Upper lobe of left lung (tissue), 6 donors: ENCODE results near the gene SEPTIN7. TPM values are rescaled to one million over a fixed set of nuclear protein-coding genes. Genes with fewer than 3 reads are reported as not detected.

Source experiments
- ATAC-seq, 2 donors: fragments of 200-7000 bp; cut with Tn5 transposase; one replicate each; pipeline ENCODE4 v1.9.1; 2022; ENCODE audit warnings: mild to moderate bottlenecking in 2 of 2, moderate library complexity in 2 of 2; ENCODE audit not compliant: low FRiP score in 2 of 2
- DNase-seq, 2 donors: peaks; one replicate each; pipeline ENCODE4 v3.0.0-alpha.2; 2019 to 2020
- H3K27ac ChIP-seq, 4 donors: fragments of 200-600 bp; sonication (generic); one replicate each; pipeline ENCODE4 v1.5.1; 2016 to 2019
- H3K27me3 ChIP-seq, 4 donors: fragments of 200-600 bp; sonication (generic); one replicate each; pipeline ENCODE4 v1.5.1; 2017 to 2019
- H3K36me3 ChIP-seq, 4 donors: fragments of 200-600 bp; sonication (generic); one replicate each; pipeline ENCODE4 v1.5.1; 2016 to 2019
- H3K4me1 ChIP-seq, 4 donors: fragments of 200-600 bp; sonication (generic); one replicate each; pipeline ENCODE4 v1.5.1; 2018 to 2019
- H3K4me3 ChIP-seq, 4 donors: fragments of 200-600 bp; sonication (generic); one replicate each; pipeline ENCODE4 v1.5.1; 2017 to 2019; ENCODE audit warnings: mild to moderate bottlenecking in 2 of 4, moderate library complexity in 1 of 4
- H3K9me3 ChIP-seq, 4 donors: fragments of 200-600 bp; sonication (generic); one replicate each; pipeline ENCODE4 v1.5.1; 2018 to 2019
- EP300 ChIP-seq, 4 donors: sonication (generic); formaldehyde crosslinking; IDR thresholded peaks; one replicate each; pipeline ENCODE4 v1.5.1; 2017; ENCODE audit warnings: antibody characterized with exemption in 4 of 4, control low read depth in 2 of 4
- POLR2A ChIP-seq, 4 donors: fragments of 450-650 bp; IDR thresholded peaks; one replicate each; pipeline ENCODE4 v1.5.1; 2016 to 2017; ENCODE audit warnings: antibody characterized with exemption in 4 of 4, mild to moderate bottlenecking in 2 of 4
- POLR2AphosphoS5 ChIP-seq, 2 donors: sonication (generic); formaldehyde crosslinking; IDR thresholded peaks; one replicate each; pipeline ENCODE4 v1.5.1; 2017; ENCODE audit warnings: antibody characterized with exemption in 2 of 2
- WGBS, 2 donors: methylation state at CpG; one replicate each; pipeline ENCODE4 v1.1.5; 2017 to 2018; 5-methylcytosine and 5-hydroxymethylcytosine counted together
- total RNA-seq, 6 donors: library from RNA; depleted of rRNA in 4 of 6; stranded (reverse); fragments of >200 nt in 4 of 6; gene quantifications; one replicate each; pipeline versions ENCODE4 v1.1.0 to v1.2.1, GENCODE V29; 2016 to 2021
- TF ChIP-seq, protein P1 (sequence below), 6 experiments: fragments of 450-650 bp in 4 of 6; fragments of 200-600 bp in 2 of 6; sonication (generic) in 2 of 6; IDR thresholded peaks; one replicate each; pipeline ENCODE4 v1.5.1; 2016 to 2019; ENCODE audit warnings: antibody characterized with exemption in 6 of 6
- donor health status: DM: no; HTN: no; CAD: no; lungs with moderate emphysema.
- donor health status: DM: no; HTN: yes; CAD: no; lungs with severe emphysema.

Gene SEPTIN7
- total RNA-seq, result 100 to 1,000 TPM in 5 of 6 donors, 10 to 100 TPM in 1; 47.1 to 215 (median 142) TPM

DNA sequence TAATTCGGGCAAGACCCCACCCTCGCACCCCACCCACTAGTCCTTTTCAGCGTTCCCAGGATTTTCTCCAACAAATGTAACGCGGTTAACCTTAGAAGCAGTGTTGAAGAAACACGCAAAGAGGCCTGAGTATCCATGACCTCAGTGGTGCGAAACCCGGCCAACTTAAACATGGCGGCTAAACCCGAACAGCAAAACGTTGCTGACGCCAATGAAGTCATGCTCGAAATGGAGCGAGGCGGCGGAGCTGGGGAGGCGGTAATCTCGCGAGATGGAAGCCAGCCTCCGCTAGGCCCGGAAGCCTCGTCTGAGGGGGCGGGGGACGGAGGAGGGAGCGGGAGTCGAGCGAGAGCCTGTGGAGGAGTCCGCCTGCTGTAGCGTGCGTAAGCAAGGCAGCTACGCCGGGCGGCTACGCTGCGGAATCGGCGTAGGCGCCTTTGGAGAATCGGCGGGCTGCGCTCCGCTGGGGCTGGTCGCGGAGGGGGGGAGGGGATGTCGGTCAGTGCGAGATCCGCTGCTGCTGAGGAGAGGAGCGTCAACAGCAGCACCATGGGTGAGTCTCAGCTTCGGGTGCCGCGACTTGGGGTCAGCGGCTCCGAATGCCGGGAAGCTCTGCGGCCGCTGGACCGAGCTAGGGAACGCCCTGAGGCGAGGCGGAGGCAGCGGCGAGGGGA is at the start of gene SEPTIN7:
TSS of gene SEPTIN7 (plus strand) at position 340 of the 674 bp plus-strand sequence. CDS start at position 493, 153 bp downstream.
- TF ChIP-seq, protein P1, sequence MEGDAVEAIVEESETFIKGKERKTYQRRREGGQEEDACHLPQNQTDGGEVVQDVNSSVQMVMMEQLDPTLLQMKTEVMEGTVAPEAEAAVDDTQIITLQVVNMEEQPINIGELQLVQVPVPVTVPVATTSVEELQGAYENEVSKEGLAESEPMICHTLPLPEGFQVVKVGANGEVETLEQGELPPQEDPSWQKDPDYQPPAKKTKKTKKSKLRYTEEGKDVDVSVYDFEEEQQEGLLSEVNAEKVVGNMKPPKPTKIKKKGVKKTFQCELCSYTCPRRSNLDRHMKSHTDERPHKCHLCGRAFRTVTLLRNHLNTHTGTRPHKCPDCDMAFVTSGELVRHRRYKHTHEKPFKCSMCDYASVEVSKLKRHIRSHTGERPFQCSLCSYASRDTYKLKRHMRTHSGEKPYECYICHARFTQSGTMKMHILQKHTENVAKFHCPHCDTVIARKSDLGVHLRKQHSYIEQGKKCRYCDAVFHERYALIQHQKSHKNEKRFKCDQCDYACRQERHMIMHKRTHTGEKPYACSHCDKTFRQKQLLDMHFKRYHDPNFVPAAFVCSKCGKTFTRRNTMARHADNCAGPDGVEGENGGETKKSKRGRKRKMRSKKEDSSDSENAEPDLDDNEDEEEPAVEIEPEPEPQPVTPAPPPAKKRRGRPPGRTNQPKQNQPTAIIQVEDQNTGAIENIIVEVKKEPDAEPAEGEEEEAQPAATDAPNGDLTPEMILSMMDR (IDR thresholded peaks at IDR 0.05), result no peak
- TF ChIP-seq POLR2AphosphoS5 (IDR thresholded peaks at IDR 0.05), result peak; percentile 84 to 87
- TF ChIP-seq EP300 (IDR thresholded peaks at IDR 0.05), result peak in 1 of 4 donors; percentile 66
- TF ChIP-seq POLR2A (IDR thresholded peaks at IDR 0.05), result peak in 3 of 4 donors; percentile 66 to 90 (median 89)
- DNase-seq, result peak; percentile 98 to 99
- H3K9me3 ChIP-seq, result no peaks in the 10 kb centered on the region
- peak; percentile 98 to 100 for ATAC-seq
- no peaks in the 10 kb centered on the region for H3K27me3 ChIP-seq
- WGBS, 2 donors, result 0% methylated on average over 9 to 43 of the region's 62 CpGs
- peaks cover 25 to 37% (median 35%) of the 10 kb centered on the region in 4 donors for H3K4me1 ChIP-seq
- peak within 1 kb of the TSS; percentile 59 to 94 (median 91) for H3K4me3 ChIP-seq
- no peaks in the 10 kb centered on the region for H3K36me3 ChIP-seq
- H3K27ac ChIP-seq, result peak within 1 kb of the TSS; percentile 97 to 100 (median 98)

GRCh38 chr7:35752742-35753141 is 48.1 kb upstream of the SEPTIN7 start:
- ATAC-seq, result no peak
- TF ChIP-seq, protein P1 (IDR thresholded peaks at IDR 0.05), result no peak
- no peak for TF ChIP-seq POLR2A (IDR thresholded peaks at IDR 0.05)
- no peak for TF ChIP-seq POLR2AphosphoS5 (IDR thresholded peaks at IDR 0.05)
- no peak for TF ChIP-seq EP300 (IDR thresholded peaks at IDR 0.05)
- H3K27me3 ChIP-seq, result no peaks in the 10 kb centered on the region

GRCh38 chr7:35753761-35754603 is 46.9 kb upstream of the SEPTIN7 start:
- Histone ChIP-seq H3K4me1 (peaks cover 0 to 4% (median 0%) of the 10 kb centered on the region in 4 donors), H3K9me3 (no peaks in the 10 kb centered on the region), H3K27ac (peak overlapping the region in 3 of 4 donors; percentile 7 to 15 (median 8)), H3K27me3 (no peaks in the 10 kb centered on the region), H3K4me3 (no peak overlapping the region), H3K36me3 (no peaks in the 10 kb centered on the region)
- DNase-seq, result no peak
- ATAC-seq, result peak in 1 of 2 donors; percentile 63
- TF ChIP-seq POLR2A (IDR thresholded peaks at IDR 0.05) (no peak), POLR2AphosphoS5 (IDR thresholded peaks at IDR 0.05) (peak in 1 of 2 donors; percentile 13)
- TF ChIP-seq, protein P1 (IDR thresholded peaks at IDR 0.05), result no peak
- WGBS, 2 donors, result 74 to 79% methylated on average over 7 of the region's 7 CpGs

More at GRCh38 chr7:35752742-35753141, 48.1 kb upstream of the SEPTIN7 start:
- no peak overlapping the region for H3K27ac ChIP-seq
- no peaks in the 10 kb centered on the region for H3K9me3 ChIP-seq
- no peak overlapping the region for H3K4me3 ChIP-seq
- no peak for DNase-seq
- WGBS, 2 donors, result 81 to 93% methylated on average over 2 of the region's 2 CpGs
- H3K36me3 ChIP-seq, result no peaks in the 10 kb centered on the region
- peaks cover 0 to 3% (median 0%) of the 10 kb centered on the region in 4 donors for H3K4me1 ChIP-seq

DNA sequence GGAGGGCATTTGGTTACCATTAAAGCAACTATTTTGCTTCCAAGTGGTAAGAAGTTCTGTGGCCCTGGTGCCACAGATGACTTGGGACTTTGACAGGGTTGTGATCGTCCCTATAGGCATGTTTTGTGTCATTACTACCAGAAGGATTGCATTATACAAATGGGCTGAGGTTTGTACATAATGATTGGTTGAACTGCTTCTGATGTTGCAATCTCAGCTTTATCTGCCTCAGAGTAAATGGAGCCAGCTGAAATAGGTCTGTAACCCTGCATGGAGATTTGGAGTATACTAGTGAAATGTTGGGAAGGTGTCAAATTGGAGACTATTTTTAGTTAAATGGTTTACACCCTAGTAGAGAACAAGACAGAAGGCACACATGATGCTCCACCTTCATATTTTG is 46.1 kb upstream of the SEPTIN7 start:
- ATAC-seq (peak in 1 of 2 donors; percentile 48), DNase-seq (no peak)
- WGBS, 2 donors, result 46 to 64% methylated on average over 1 of the region's 1 CpG
- Histone ChIP-seq H3K4me1 (peaks cover 0 to 4% (median 0%) of the 10 kb centered on the region in 4 donors), H3K27me3 (no peaks in the 10 kb centered on the region), H3K27ac (peak overlapping the region in 1 of 4 donors; percentile 7), H3K9me3 (no peaks in the 10 kb centered on the region), H3K36me3 (no peaks in the 10 kb centered on the region), H3K4me3 (no peak overlapping the region)
- TF ChIP-seq POLR2AphosphoS5 (IDR thresholded peaks at IDR 0.05) (no peak), EP300 (IDR thresholded peaks at IDR 0.05) (no peak), POLR2A (IDR thresholded peaks at IDR 0.05) (no peak)
- TF ChIP-seq, protein P1 (IDR thresholded peaks at IDR 0.05), result no peak
